ENCODE measurements around the gene ADCY2.

- TF ChIP-seq CTCF (IDR thresholded peaks at IDR 0.05; ENCODE audit: insufficient read depth, low read length) (no peak), POLR2AphosphoS5 (IDR thresholded peaks at IDR 0.05; ENCODE audit: low read depth) (no peak)
Observed at GRCh38 chr5:7676455-7676854, 280.5 kb downstream of the ADCY2 start.

Data from HL-60 (cell line).